ENCODE data around the gene KIFC1. TPM values are rescaled to one million over a fixed set of nuclear protein-coding genes. Genes with fewer than 3 reads are reported as not detected.

Gene KIFC1
- total RNA-seq, 4 donors from 2014 or later, result 0.64 to 1.4 TPM; not detected in 2

DNA sequence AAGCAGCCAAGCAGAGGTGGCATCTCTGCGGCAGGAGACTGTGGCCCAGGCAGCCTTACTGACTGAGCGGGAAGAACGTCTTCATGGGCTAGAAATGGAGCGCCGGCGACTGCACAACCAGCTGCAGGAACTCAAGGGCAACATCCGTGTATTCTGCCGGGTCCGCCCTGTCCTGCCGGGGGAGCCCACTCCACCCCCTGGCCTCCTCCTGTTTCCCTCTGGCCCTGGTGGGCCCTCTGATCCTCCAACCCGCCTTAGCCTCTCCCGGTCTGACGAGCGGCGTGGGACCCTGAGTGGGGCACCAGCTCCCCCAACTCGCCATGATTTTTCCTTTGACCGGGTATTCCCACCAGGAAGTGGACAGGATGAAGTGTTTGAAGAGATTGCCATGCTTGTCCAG lies 13.3 kb downstream of the KIFC1 start:
- no peak overlapping the region for H3K4me3 ChIP-seq
- H3K36me3 ChIP-seq, result no peaks in the 10 kb centered on the region
- DNase-seq (no peak), ATAC-seq (no peak)
- TF ChIP-seq, protein P1, sequence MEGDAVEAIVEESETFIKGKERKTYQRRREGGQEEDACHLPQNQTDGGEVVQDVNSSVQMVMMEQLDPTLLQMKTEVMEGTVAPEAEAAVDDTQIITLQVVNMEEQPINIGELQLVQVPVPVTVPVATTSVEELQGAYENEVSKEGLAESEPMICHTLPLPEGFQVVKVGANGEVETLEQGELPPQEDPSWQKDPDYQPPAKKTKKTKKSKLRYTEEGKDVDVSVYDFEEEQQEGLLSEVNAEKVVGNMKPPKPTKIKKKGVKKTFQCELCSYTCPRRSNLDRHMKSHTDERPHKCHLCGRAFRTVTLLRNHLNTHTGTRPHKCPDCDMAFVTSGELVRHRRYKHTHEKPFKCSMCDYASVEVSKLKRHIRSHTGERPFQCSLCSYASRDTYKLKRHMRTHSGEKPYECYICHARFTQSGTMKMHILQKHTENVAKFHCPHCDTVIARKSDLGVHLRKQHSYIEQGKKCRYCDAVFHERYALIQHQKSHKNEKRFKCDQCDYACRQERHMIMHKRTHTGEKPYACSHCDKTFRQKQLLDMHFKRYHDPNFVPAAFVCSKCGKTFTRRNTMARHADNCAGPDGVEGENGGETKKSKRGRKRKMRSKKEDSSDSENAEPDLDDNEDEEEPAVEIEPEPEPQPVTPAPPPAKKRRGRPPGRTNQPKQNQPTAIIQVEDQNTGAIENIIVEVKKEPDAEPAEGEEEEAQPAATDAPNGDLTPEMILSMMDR (IDR thresholded peaks at IDR 0.05 in 4 of 5, conservative IDR thresholded peaks at IDR 0.05 in 1 of 5), result no peak
- TF ChIP-seq POLR2A (IDR thresholded peaks at IDR 0.05), result no peak
- no peak overlapping the region for H3K27ac ChIP-seq
- in situ Hi-C loops (cut with MboI; ENCODE audit: low sequenced_read_pairs in 4 of 4) (loop anchor here in 1 of 4 donors (25.0 kb wide), 1 partner anchor 443 kb away; the partner anchor contains the start of genes BRD2 and HLA-DMA), intact Hi-C loops (cut with DNase I; ENCODE audit: low total_unique reads) (no loop called here)
- peaks cover 0 to 7% of the 10 kb centered on the region in 2 donors for H3K4me1 ChIP-seq
- no peaks in the 10 kb centered on the region for H3K27me3 ChIP-seq
- H3K9me3 ChIP-seq, result no peaks in the 10 kb centered on the region

DNA sequence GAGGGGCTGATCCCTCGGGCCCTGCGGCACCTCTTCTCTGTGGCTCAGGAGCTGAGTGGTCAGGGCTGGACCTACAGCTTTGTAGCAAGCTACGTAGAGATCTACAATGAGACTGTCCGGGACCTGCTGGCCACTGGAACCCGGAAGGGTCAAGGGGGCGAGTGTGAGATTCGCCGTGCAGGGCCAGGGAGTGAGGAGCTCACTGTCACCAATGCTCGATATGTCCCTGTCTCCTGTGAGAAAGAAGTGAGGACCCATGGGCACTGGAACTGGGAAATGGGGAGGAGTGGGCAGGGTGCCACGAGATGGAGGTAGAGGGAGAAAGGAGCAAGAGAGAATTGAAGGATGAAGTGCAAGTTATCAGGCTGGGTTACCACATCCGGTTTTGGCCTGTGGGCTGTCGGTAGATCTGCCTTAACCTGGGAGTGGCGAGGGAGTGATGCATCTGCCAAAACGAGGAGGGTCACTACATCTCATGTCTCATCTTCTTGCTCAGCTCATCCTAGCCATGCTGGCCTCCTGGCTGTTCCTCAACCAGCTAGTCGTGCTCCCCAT lies 13.8 kb downstream of the KIFC1 start:
- H3K27ac ChIP-seq, result no peak overlapping the region
- H3K36me3 ChIP-seq, result no peaks in the 10 kb centered on the region
- in situ Hi-C loops (cut with MboI; ENCODE audit: low sequenced_read_pairs in 4 of 4), result loop anchor here in 1 of 4 donors (25.0 kb wide), 1 partner anchor 443 kb away; the partner anchor contains the start of genes BRD2 and HLA-DMA
- no peaks in the 10 kb centered on the region for H3K27me3 ChIP-seq
- DNase-seq, result no peak
- TF ChIP-seq, protein P1 (IDR thresholded peaks at IDR 0.05 in 4 of 5, conservative IDR thresholded peaks at IDR 0.05 in 1 of 5), result no peak
- TF ChIP-seq POLR2A (IDR thresholded peaks at IDR 0.05), result no peak
- H3K4me1 ChIP-seq, result peaks cover 0 to 7% of the 10 kb centered on the region in 2 donors
- no peak overlapping the region for H3K4me3 ChIP-seq
- no peak for ATAC-seq
- no peaks in the 10 kb centered on the region for H3K9me3 ChIP-seq
- intact Hi-C loops (cut with DNase I; ENCODE audit: low total_unique reads), result no loop called here

DNA sequence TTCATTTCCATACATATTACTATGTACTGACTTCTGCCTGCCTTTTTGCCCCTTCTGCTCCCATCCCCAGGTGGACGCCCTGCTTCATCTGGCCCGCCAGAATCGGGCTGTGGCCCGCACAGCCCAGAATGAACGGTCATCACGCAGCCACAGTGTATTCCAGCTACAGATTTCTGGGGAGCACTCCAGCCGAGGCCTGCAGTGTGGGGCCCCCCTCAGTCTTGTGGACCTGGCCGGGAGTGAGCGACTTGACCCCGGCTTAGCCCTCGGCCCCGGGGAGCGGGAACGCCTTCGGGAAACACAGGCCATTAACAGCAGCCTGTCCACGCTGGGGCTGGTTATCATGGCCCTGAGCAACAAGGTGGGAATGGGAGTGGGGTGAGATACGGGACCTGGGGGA lies 14.5 kb downstream of the KIFC1 start:
- no peaks in the 10 kb centered on the region for H3K9me3 ChIP-seq
- ATAC-seq (no peak), DNase-seq (no peak)
- no peak overlapping the region for H3K4me3 ChIP-seq
- intact Hi-C loops (cut with DNase I; ENCODE audit: low total_unique reads) (no loop called here), in situ Hi-C loops (cut with MboI; ENCODE audit: low sequenced_read_pairs in 4 of 4) (loop anchor here in 1 of 4 donors (25.0 kb wide), 1 partner anchor 444 kb away; the partner anchor contains the start of genes BRD2 and HLA-DMA)
- H3K4me1 ChIP-seq, result peaks cover 0 to 7% of the 10 kb centered on the region in 2 donors
- H3K27me3 ChIP-seq, result no peaks in the 10 kb centered on the region
- no peaks in the 10 kb centered on the region for H3K36me3 ChIP-seq
- no peak overlapping the region for H3K27ac ChIP-seq
- TF ChIP-seq, protein P1 (IDR thresholded peaks at IDR 0.05 in 4 of 5, conservative IDR thresholded peaks at IDR 0.05 in 1 of 5), result no peak
- no peak for TF ChIP-seq POLR2A (IDR thresholded peaks at IDR 0.05)

DNA sequence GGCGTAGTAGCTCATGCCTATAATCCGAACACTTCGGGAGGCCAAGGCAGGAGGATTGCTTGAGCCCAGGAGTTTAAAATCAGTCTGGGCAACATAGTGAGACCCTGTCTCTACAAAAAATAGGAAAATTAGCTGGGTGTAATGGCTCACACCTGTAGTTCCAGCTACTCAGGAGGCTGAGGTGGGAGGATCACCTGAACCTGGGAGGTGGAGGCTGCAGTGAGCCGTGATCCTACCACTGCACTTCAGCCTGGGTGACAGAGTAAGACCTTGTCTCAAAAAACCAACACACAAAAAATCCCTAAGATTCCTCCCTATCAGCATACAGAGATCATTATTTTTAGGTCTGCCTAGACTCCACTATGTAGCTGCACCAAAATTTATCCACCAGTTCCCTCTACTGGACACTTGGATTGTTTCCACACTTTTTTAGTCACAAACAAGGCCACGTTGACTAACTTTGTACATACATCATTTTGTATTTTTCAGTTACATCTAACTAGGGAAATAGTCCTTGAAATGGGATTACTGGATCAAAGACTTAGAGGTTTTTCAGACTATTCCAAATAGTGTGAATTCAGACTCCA lies 15.6 kb downstream of the KIFC1 start:
- Histone ChIP-seq H3K36me3 (peaks cover 0 to 2% of the 10 kb centered on the region in 2 donors), H3K9me3 (no peaks in the 10 kb centered on the region), H3K27ac (no peak overlapping the region), H3K4me1 (peaks cover 9 to 14% of the 10 kb centered on the region in 2 donors), H3K4me3 (no peak overlapping the region), H3K27me3 (no peaks in the 10 kb centered on the region)
- DNase-seq (no peak), ATAC-seq (no peak)
- in situ Hi-C loops (cut with MboI; ENCODE audit: low sequenced_read_pairs in 4 of 4), result loop anchor here in 1 of 4 donors (25.0 kb wide), 1 partner anchor 445 kb away; the partner anchor contains the start of genes BRD2 and HLA-DMA
- TF ChIP-seq, protein P1 (IDR thresholded peaks at IDR 0.05 in 4 of 5, conservative IDR thresholded peaks at IDR 0.05 in 1 of 5), result no peak
- TF ChIP-seq POLR2A (IDR thresholded peaks at IDR 0.05), result no peak
- intact Hi-C loops (cut with DNase I; ENCODE audit: low total_unique reads), result no loop called here

All from gastrocnemius medialis (tissue), 4 donors.